ENCODE measurements around the gene CENPB. TPM values are rescaled to one million over a fixed set of nuclear protein-coding genes. Genes with fewer than 3 reads are reported as not detected.
A peak's percentile ranks its signal among the peaks of the same experiment; 100 is the strongest.

CENPB gene
- total and polyA plus RNA-seq, 2 experiments from 2014 or later, result 4.5 to 134 TPM

DNA sequence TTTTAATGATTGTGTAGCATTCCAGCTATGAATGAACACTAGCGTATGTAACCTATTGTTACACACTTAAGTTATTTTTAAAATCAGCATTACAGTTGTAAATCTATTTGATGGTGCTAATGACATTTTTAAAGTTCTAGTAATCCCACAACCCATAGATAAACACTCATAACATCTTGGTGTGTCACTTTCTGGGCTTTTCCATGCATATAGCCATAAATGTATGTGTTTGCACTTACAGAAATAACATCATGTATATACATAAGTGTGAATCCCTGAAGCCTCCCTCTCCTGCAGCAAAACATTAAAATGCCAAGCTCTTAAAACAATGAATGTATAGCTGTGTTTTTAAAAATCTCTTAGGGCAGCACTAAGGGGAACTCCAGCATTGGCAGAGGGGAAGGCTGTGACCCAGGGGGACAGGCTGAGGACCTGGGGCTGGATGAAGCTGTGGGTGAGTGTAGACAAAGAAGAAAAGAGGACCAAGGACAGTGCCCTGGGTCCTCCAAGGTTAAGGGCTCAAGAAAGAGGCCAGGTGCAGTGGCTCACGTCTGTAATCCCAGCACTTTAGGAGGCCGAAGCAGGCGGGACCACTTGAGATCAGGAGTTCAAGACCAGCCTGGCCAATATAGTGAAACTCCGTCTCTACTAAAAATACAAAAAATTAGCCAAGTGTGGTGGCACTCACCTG lies 929 bp upstream of the CENPB start:
- TF ChIP-seq EZH2phosphoT487 (IDR thresholded peaks at IDR 0.05; ENCODE audit: insufficient read depth, low read depth) (no peak), EZH2 (IDR thresholded peaks at IDR 0.05; ENCODE audit: insufficient read depth, poor library complexity, severe bottlenecking) (no peak)
- no peak overlapping the region for H3K27ac ChIP-seq
- H3K9me3 ChIP-seq (ENCODE audit: low read depth), result no peaks in the 10 kb centered on the region
- in situ Hi-C loops (cut with MboI), result no loop called here
- no peaks in the 10 kb centered on the region for H3K9me2 ChIP-seq (ENCODE audit: insufficient read depth)
- H3K4me2 ChIP-seq (ENCODE audit: unreplicated experiment), result peak overlapping the region; percentile 84
- peak overlapping the region; percentile 39; the same call in 1 of the 2 replicates for H3K9ac ChIP-seq
- no peaks in the 10 kb centered on the region; the same call in 1 of the 2 replicates for H3K36me3 ChIP-seq (ENCODE audit: low read depth)
- H3K79me2 ChIP-seq (ENCODE audit: insufficient read depth), result peaks cover 36% of the 10 kb centered on the region
- peaks cover 18% of the 10 kb centered on the region for H3K4me1 ChIP-seq (ENCODE audit: insufficient read depth)
- 70 to 71% methylated on average over 5 of the region's 5 CpGs for WGBS, 2 experiments (ENCODE audit: low coverage in 1 of 2, low lambda C conversion rate in 2 of 2, missing lambda C conversion rate in 2 of 2)
- H2AFZ ChIP-seq, result peak overlapping the region; percentile 44
- no peaks in the 10 kb centered on the region; the same call in 1 of the 2 replicates for H4K20me1 ChIP-seq (ENCODE audit: insufficient read depth)
- H3K4me3 ChIP-seq, result peak overlapping the region; percentile 63
- no peaks in the 10 kb centered on the region for H3K27me3 ChIP-seq (replicated peaks; ENCODE audit: insufficient read depth)
- DNase-seq, result peak; percentile 26
- H3F3A ChIP-seq (ENCODE audit: insufficient read depth), result peaks cover 7% of the 10 kb centered on the region

GRCh38 chr20:3786126-3786484 lies 435 bp downstream of the CENPB start:
- DNase-seq, result peak; percentile 83
- peak overlapping the region; percentile 54 for H3K27ac ChIP-seq
- peak overlapping the region; percentile 75 for H3K9ac ChIP-seq
- no peaks in the 10 kb centered on the region; the same call in 1 of the 2 replicates for H3K36me3 ChIP-seq (ENCODE audit: low read depth)
- no peak overlapping the region for H2AFZ ChIP-seq
- TF ChIP-seq EZH2phosphoT487 (IDR thresholded peaks at IDR 0.05; ENCODE audit: insufficient read depth, low read depth), result no peak
- no peak for TF ChIP-seq EZH2 (IDR thresholded peaks at IDR 0.05; ENCODE audit: insufficient read depth, poor library complexity, severe bottlenecking)
- no peaks in the 10 kb centered on the region for H3K9me3 ChIP-seq (ENCODE audit: low read depth)
- WGBS, 2 experiments (ENCODE audit: low coverage in 1 of 2, low lambda C conversion rate in 2 of 2, missing lambda C conversion rate in 2 of 2), result 1 to 2% methylated on average over 24 to 32 of the region's 35 CpGs
- H3K9me2 ChIP-seq (ENCODE audit: insufficient read depth), result no peaks in the 10 kb centered on the region
- in situ Hi-C loops (cut with MboI), result no loop called here
- peaks cover 38% of the 10 kb centered on the region for H3K79me2 ChIP-seq (ENCODE audit: insufficient read depth)
- peak overlapping the region; percentile 79 for H3K4me2 ChIP-seq (ENCODE audit: unreplicated experiment)
- no peaks in the 10 kb centered on the region for H3K27me3 ChIP-seq (replicated peaks; ENCODE audit: insufficient read depth)
- H4K20me1 ChIP-seq (ENCODE audit: insufficient read depth), result no peaks in the 10 kb centered on the region; the same call in 1 of the 2 replicates
- peaks cover 18% of the 10 kb centered on the region for H3F3A ChIP-seq (ENCODE audit: insufficient read depth)
- peaks cover 18% of the 10 kb centered on the region for H3K4me1 ChIP-seq (ENCODE audit: insufficient read depth)
- peak overlapping the region; percentile 83 for H3K4me3 ChIP-seq

- no peak for TF ChIP-seq EZH2phosphoT487 (IDR thresholded peaks at IDR 0.05; ENCODE audit: insufficient read depth, low read depth)
- TF ChIP-seq EZH2 (IDR thresholded peaks at IDR 0.05; ENCODE audit: insufficient read depth, poor library complexity, severe bottlenecking), result no peak
- DNase-seq, result peak; percentile 61
- peaks cover 18% of the 10 kb centered on the region for H3K4me1 ChIP-seq (ENCODE audit: insufficient read depth)
- H3K79me2 ChIP-seq (ENCODE audit: insufficient read depth), result peaks cover 38% of the 10 kb centered on the region
- peak overlapping the region; percentile 79 for H3K4me2 ChIP-seq (ENCODE audit: unreplicated experiment)
- in situ Hi-C loops (cut with MboI), result no loop called here
- no peaks in the 10 kb centered on the region; the same call in 1 of the 2 replicates for H3K36me3 ChIP-seq (ENCODE audit: low read depth)
- H3F3A ChIP-seq (ENCODE audit: insufficient read depth), result peaks cover 24% of the 10 kb centered on the region
- H3K27ac ChIP-seq, result peak overlapping the region; percentile 54
- no peaks in the 10 kb centered on the region for H3K9me2 ChIP-seq (ENCODE audit: insufficient read depth)
- no peak overlapping the region for H2AFZ ChIP-seq
- peak overlapping the region; percentile 75 for H3K9ac ChIP-seq
- no peaks in the 10 kb centered on the region for H3K27me3 ChIP-seq (replicated peaks; ENCODE audit: insufficient read depth)
- no peaks in the 10 kb centered on the region for H3K9me3 ChIP-seq (ENCODE audit: low read depth)
- H3K4me3 ChIP-seq, result peak overlapping the region; percentile 83
- no peaks in the 10 kb centered on the region; the same call in 1 of the 2 replicates for H4K20me1 ChIP-seq (ENCODE audit: insufficient read depth)
- 6 to 7% methylated on average over 64 to 65 of the region's 79 CpGs for WGBS, 2 experiments (ENCODE audit: low coverage in 1 of 2, low lambda C conversion rate in 2 of 2, missing lambda C conversion rate in 2 of 2)
Measured at GRCh38 chr20:3785240-3786125, 1.1 kb downstream of the CENPB start.

GRCh38 chr20:3784863-3785239 lies 1.7 kb downstream of the CENPB start:
- H3K4me2 ChIP-seq (ENCODE audit: unreplicated experiment), result peak overlapping the region; percentile 79
- no peaks in the 10 kb centered on the region; the same call in 1 of the 2 replicates for H3K36me3 ChIP-seq (ENCODE audit: low read depth)
- TF ChIP-seq EZH2 (IDR thresholded peaks at IDR 0.05; ENCODE audit: insufficient read depth, poor library complexity, severe bottlenecking) (no peak), EZH2phosphoT487 (IDR thresholded peaks at IDR 0.05; ENCODE audit: insufficient read depth, low read depth) (no peak)
- no peak overlapping the region for H2AFZ ChIP-seq
- peak overlapping the region; percentile 11; the same call in 1 of the 2 replicates for H3K27ac ChIP-seq
- H3K9me3 ChIP-seq (ENCODE audit: low read depth), result no peaks in the 10 kb centered on the region
- H3K4me3 ChIP-seq, result peak overlapping the region; percentile 83
- 39 to 44% methylated on average over 6 of the region's 6 CpGs for WGBS, 2 experiments (ENCODE audit: low coverage in 1 of 2, low lambda C conversion rate in 2 of 2, missing lambda C conversion rate in 2 of 2)
- no peaks in the 10 kb centered on the region; the same call in 1 of the 2 replicates for H4K20me1 ChIP-seq (ENCODE audit: insufficient read depth)
- no peaks in the 10 kb centered on the region for H3K9me2 ChIP-seq (ENCODE audit: insufficient read depth)
- in situ Hi-C loops (cut with MboI), result no loop called here
- H3K27me3 ChIP-seq (replicated peaks; ENCODE audit: insufficient read depth), result no peaks in the 10 kb centered on the region
- DNase-seq, result no peak
- peak overlapping the region; percentile 75 for H3K9ac ChIP-seq
- H3K4me1 ChIP-seq (ENCODE audit: insufficient read depth), result peaks cover 18% of the 10 kb centered on the region
- peaks cover 26% of the 10 kb centered on the region for H3F3A ChIP-seq (ENCODE audit: insufficient read depth)
- peaks cover 38% of the 10 kb centered on the region for H3K79me2 ChIP-seq (ENCODE audit: insufficient read depth)

Data from GM23248 (cell line).